Effector CD4-positive, alpha-beta T cell (primary cell): ENCODE results near the gene RAD52.

Experiments used
- DNase-seq: peaks from one replicate; pipeline ENCODE4 v3.0.0-alpha.2; 2020

Gene RAD52

GRCh38 chr12:912466-913235, 36.8 kb downstream of the RAD52 start:
- DNase-seq: no peak

DNA sequence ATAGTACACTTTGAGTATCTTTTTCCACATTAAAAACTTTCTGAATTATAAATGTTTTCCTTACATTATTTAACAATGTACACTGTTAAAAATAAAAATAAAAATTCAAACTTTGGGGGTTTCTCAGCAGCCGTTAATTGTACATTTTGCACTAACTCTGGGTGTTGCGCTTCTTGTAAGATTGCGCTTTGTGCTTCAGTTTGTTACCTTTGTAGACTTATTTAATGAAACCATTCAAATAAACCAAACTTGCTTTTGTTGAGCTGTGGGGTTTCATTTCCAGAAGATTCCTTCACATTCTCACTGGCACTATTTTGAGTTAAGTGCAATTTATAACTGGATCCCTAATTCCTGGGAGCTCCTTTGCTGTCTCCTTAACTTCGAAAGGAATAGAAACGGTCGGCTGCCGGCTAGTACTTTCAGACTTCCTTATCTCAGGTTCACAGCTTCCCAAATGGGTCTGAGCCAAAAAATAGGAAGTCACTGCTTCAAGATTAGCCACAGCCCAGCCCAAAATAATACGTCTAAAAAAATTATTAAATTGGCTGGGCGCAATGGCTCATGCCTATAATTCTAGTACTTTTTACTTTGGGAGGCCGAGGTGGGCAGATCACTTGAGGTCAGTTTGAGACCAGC, 38.2 kb downstream of the RAD52 start:
- DNase-seq: no peak

DNA sequence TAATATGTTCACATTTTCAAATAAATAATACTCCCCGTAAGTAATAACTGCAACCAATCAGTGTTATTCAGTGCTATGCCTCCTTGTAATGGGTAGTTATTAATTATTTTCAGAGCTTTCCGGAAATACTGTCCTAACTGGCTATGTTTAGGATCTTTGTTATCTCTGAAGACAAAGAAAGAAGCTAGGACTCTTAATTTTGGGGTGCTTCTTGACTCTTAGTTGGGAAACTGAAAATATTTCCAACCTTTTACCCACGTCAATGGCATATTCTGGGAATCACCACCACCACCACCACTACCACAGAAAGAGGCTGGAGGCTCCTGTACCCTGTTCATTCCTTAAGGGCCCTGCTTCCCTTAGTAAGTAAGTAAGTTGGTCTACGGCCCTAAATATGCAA, 39.1 kb downstream of the RAD52 start:
- no peak for DNase-seq

DNA sequence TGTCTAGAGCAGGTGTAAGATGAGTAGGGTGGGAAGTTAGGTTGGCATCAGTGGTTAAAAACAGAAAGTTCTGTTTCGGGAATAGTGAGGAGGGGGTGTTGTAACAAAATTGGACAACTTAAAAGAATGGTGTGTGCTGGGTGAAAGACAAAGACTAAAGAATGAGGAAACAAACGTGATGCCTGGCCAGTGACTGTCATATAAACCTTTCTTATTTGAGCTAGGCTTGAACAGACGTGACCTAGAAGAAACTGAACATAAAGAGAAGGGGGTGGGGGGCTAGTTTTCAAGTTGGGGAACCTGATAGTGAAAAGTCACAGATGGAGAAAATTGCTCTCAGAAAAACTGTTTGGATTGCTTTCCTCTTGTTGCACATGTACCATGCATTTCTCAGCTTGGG, 39.6 kb downstream of the RAD52 start:
- no peak for DNase-seq

- no peak for DNase-seq
These were observed 41.9 kb downstream of the RAD52 start for GRCh38 chr12:907413-908185.

DNA sequence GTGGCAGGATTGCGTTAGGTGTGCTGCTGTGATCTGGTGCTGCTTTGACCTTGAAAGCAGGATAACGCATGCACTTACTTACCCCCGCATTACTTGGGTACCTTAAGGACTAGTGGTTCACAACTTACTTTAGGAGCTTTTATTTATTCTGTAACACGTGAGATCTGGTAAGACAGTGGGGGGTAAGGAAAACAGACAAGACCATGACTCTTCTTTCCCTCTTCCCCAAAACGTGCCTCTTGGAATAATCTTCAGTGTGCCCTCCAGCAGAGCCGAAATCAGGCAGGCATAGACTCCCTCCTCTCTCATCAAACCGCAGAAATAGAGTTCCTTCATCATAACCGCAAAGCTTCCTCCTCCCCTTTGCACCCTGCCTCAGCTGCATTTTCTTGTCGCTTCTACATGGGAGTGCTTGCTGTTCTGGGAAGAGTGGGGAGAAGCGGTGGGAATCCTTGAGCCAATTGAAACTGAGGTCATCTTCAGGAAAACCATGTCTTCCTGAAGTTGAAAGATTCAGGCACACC, 43.4 kb downstream of the RAD52 start:
- DNase-seq: no peak

- DNase-seq: no peak
These were observed 44.0 kb downstream of the RAD52 start for GRCh38 chr12:905261-906031.

DNA sequence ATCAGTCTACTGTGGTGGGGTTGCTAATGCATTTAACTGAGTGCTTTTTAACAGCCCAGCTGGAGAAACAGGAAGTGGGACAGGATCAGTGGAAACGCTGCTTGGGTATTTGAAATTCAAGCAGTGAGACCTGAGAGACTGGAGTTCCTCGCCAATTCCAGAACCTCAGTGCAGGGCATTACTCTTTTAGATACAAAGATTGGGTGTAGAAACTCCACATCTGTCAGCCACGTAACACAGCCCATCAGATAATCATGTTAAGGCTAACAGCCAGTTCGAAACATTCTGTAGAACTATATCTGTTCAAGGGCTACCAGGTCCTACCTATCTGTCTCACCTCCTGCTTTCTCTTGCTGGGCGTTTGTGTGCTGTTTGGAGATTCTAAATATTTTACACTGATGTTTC, 45.5 kb downstream of the RAD52 start:
- DNase-seq: no peak

DNA sequence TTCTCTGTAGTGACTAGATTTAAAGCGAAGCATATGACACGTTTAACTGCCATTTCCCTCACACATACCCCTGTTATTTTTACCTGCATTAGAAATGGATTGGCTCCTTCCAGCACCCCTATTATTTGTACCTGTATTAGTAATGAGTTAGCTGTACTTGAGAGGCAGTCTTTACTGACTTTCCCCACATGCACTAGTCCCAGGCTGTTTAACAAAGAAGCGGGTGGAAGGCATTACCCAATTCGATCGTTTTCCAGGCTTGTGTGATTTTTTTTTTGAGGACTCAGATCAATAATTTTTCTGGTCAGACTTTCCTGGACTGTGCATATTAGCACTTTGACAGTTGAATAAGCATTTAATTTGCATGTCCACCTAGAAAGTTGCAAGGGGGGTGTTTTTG, 46.4 kb downstream of the RAD52 start:
- no peak for DNase-seq

GRCh38 chr12:902581-902980, 46.9 kb downstream of the RAD52 start:
- no peak for DNase-seq

GRCh38 chr12:897386-897785, 52.1 kb downstream of the RAD52 start:
- no peak for DNase-seq

GRCh38 chr12:896031-896430, 53.5 kb downstream of the RAD52 start:
- no peak for DNase-seq

- DNase-seq: no peak
These were observed 55.3 kb downstream of the RAD52 start for GRCh38 chr12:894226-894625.

DNA sequence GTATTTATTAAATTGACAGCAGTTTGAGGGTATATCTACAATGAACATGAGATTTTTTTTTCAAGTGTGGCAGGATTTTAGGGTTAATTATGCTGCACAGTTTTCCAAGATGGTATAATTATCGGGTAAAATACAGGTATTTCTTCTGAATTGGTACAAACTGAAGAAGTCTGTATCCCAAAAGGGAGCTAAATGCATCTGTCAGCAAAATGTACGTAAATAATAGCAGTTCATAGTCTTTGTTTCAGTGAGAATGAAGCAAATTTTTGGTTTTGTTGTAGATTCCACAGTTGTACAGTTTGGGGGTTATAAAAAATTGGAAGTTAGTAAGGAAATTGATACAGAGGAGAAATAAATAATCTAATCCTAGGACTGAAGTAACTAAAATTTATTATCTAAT, 63.3 kb downstream of the RAD52 start:
- DNase-seq: no peak

DNA sequence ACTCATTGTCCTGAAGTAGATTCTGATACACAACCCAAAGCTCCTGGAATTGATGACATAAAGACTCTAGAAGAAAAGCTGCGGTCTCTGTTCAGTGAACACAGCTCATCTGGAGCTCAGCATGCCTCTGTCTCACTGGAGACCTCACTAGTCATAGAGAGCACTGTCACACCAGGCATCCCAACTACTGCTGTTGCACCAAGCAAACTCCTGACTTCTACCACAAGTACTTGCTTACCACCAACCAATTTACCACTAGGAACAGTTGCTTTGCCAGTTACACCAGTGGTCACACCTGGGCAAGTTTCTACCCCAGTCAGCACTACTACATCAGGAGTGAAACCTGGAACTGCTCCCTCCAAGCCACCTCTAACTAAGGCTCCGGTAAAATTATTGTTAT, 63.8 kb downstream of the RAD52 start:
- no peak for DNase-seq

DNA sequence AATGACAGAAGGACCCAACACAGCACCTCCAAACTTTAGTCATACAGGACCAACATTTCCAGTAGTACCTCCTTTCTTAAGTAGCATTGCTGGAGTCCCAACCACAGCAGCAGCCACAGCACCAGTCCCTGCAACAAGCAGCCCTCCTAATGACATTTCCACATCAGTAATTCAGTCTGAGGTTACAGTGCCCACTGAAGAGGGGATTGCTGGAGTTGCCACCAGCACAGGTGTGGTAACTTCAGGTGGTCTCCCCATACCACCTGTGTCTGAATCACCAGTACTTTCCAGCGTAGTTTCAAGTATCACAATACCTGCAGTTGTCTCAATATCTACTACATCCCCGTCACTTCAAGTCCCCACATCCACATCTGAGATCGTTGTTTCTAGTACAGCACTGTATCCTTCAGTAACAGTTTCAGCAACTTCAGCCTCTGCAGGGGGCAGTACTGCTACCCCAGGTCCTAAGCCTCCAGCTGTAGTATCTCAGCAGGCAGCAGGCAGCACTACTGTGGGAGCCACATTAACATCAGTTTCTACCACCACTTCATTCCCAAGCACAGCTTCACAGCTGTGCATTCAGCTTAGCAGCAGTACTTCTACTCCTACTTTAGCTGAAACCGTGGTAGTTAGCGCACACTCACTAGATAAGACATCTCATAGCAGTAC, 64.6 kb downstream of the RAD52 start:
- DNase-seq: no peak

DNA sequence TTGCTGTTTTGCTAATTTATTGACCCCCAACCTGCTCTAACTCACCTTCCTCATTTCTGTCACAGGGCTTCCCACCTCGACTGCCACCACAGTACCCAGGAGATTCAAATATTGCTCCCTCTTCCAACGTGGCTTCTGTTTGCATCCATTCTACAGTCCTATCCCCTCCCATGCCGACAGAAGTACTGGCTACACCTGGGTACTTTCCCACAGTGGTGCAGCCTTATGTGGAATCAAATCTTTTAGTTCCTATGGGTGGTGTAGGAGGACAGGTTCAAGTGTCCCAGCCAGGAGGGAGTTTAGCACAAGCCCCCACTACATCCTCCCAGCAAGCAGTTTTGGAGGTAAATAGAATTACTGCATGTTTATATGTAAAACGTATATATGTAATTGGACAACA, 68.8 kb downstream of the RAD52 start:
- no peak for DNase-seq

GRCh38 chr12:879641-880040, 69.9 kb downstream of the RAD52 start:
- DNase-seq: no peak

DNA sequence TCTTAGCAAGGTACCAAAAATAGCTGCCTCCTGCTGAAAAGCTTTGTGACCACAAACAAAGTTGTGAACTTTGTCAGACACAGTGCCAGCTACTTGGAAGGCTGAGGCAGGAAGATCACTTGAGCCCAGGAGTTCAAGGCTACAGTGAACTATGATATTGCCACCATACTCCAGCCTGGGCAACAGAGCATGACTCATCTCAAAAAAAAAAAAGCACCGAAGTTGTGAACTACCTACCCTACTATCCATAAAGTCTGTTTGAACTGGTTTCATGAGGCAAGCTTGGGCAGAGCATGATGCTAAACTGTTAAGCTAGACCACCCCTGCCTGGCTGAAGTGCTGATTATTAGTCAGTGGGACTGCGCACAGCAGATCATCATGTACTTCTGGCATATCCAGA, 75.5 kb downstream of the RAD52 start:
- DNase-seq: no peak

GRCh38 chr12:870378-870777, 79.1 kb downstream of the RAD52 start:
- DNase-seq: no peak

DNA sequence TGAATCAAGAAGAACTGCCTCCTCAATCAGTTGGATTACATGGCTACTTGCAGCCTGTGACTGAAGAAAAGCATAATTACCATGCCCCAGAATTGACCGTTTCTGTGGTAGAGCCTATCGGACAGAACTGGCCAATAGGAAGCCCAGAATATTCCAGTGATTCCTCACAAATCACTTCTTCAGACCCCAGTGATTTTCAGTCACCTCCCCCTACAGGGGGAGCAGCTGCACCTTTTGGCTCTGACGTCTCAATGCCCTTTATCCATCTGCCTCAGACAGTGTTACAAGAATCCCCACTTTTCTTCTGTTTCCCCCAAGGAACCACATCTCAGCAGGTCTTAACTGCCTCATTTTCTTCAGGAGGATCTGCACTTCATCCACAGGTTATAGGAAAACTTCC, 80.8 kb downstream of the RAD52 start:
- DNase-seq: no peak

GRCh38 chr12:867905-868304, 81.6 kb downstream of the RAD52 start:
- no peak for DNase-seq
